Activated T-cell treated with anti-CD3 and anti-CD28 coated beads, Interleukin-2, amount 50 U/mL, for 24 hours (primary cell): ENCODE results near the gene METTL24.

Experiments
- DNase-seq: peaks from one replicate; pipeline ENCODE4 v3.0.0-alpha.2; 2020
- H3K27ac Mint-ChIP-seq: 2 replicates; pipeline ENCODE4 v1.8.0; 2020; ENCODE audit warnings: mild to moderate bottlenecking, mixed read lengths
- H3K27me3 Mint-ChIP-seq: 2 replicates; pipeline ENCODE4 v1.8.0; 2020; ENCODE audit warnings: mixed read lengths
- H3K36me3 Mint-ChIP-seq: 2 replicates; pipeline ENCODE4 v1.8.0; 2020; ENCODE audit warnings: low read depth, mixed read lengths
- H3K4me1 Mint-ChIP-seq: 2 replicates; pipeline ENCODE4 v1.8.0; 2020; ENCODE audit warnings: low read depth, mixed read lengths
- H3K4me3 Mint-ChIP-seq: 2 replicates; pipeline ENCODE4 v1.8.0; 2020; ENCODE audit warnings: mild to moderate bottlenecking, moderate library complexity, mixed read lengths
- H3K9me3 Mint-ChIP-seq: 2 replicates; pipeline ENCODE4 v1.8.0; 2020; ENCODE audit warnings: mixed read lengths

METTL24 gene, protein sequence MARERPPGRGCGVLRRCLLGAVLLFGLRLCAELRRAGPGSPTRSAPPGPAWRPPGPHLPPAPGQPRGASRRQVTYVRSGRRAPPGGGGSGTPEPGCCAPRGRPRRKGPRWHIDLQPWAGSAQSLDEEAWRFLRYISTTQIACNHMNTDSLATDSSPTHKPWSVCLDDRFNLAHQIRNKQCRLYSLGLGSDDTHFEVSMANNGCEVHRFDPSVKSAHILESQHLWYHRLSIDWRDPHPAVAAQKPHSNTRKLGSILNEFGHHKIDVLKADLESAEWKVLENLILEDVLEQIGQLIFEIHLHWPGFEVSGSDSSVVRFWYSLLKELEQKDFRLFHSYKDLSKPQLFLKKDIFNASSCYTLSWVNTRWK

DNA sequence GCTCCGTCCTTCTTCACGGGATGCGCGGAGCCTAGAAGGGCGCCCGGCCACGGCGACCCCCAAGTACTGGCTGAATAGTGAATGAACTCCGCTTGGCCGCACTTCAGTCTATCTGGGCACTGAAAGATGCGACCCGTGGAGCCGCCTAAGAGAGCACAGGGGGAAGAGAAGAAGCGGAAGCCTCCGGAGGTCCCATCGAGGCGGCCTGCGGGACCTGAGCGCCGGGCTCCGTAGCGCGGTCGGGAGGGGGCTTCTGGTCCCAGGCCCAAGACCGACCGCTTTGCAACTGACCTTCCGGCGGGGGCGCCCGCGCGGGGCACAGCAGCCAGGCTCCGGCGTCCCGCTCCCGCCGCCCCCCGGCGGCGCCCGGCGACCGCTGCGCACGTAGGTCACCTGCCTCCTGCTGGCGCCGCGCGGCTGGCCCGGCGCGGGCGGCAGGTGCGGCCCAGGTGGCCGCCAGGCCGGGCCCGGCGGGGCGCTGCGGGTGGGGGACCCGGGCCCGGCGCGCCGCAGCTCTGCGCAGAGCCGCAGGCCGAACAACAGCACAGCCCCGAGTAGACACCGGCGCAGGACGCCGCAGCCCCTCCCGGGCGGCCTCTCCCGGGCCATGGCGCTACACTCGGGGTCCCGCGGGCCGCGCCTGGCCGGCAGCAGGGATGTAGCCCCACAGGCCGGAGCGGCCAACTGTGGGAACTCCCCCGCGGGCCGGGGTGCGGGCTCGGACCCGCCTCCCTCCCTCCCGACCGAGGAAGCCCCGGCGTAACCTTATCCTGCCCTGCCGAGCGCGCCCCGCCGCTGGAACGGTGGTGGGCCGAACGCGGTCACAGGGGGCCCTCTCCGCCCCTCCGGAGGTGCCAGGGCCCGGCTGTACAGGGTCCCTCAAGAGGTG, at the start of gene METTL24:
Gene METTL24, minus strand, starts transcription at position 686 of the 889 bp plus-strand sequence. Its CDS starts 77 bp downstream, at position 609.
- peaks cover 52% of the 10 kb centered on the region for H3K27me3 Mint-ChIP-seq
- H3K4me3 Mint-ChIP-seq: peak within 1 kb of the TSS; percentile 80
- peaks cover 14% of the 10 kb centered on the region for H3K4me1 Mint-ChIP-seq
- no peaks in the 10 kb centered on the region for H3K36me3 Mint-ChIP-seq
- no peak within 1 kb of the TSS for H3K27ac Mint-ChIP-seq
- no peaks in the 10 kb centered on the region for H3K9me3 Mint-ChIP-seq
- peak; percentile 47 for DNase-seq

DNA sequence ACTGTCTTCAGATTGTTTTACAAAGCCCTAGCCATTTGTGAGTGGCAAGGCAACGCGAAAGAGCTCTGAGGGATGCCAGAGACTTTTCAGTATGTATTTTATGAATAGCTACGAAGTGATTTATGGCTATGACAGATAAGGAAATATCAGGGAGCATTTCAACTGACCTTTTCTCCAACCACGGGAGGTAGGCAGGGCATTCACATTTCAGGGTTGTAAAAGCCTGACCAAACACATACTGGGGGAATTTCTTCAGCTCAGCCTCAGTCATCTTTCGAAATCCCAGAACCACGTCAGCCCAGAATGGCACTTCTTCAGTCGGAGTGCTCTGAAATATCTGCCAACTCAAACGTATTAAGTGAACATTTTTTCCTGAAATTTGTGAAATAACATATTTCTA, 46.5 kb upstream of the METTL24 start:
- Mint-ChIP-seq H3K4me1 (no peaks in the 10 kb centered on the region), H3K36me3 (no peaks in the 10 kb centered on the region), H3K27me3 (peaks cover 12% of the 10 kb centered on the region), H3K4me3 (no peak overlapping the region), H3K9me3 (no peaks in the 10 kb centered on the region), H3K27ac (no peak overlapping the region)
- DNase-seq: no peak

DNA sequence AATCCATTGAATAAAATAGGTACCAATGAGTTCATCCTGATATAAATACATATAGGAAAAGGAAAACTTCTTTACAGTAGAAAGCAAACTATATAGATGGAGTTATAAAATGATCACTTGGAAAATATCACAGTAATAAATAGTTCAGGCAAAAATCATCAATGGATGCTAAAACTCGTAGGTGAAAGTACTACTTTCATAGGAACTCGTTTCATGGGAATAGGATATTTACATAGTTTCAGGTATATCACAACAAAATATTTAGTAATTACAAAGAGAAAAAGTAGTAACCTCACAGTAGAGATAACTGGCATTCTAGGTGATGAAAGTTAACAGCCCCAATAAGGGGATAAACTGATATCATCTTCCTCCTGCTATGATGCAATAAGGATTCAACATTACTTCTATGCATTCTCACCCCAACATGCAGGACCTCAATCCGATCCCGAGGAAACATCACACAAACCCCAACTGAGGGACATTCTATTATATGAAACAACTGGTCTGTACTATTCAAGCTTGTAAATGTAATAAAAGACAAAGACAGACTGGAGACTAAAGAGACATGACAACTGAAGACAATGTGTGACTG, 43.5 kb upstream of the METTL24 start:
- DNase-seq: no peak
- Mint-ChIP-seq H3K27ac (no peak overlapping the region), H3K9me3 (no peaks in the 10 kb centered on the region), H3K27me3 (peaks cover 14% of the 10 kb centered on the region), H3K4me3 (no peak overlapping the region), H3K36me3 (no peaks in the 10 kb centered on the region), H3K4me1 (peaks cover 3% of the 10 kb centered on the region)

DNA sequence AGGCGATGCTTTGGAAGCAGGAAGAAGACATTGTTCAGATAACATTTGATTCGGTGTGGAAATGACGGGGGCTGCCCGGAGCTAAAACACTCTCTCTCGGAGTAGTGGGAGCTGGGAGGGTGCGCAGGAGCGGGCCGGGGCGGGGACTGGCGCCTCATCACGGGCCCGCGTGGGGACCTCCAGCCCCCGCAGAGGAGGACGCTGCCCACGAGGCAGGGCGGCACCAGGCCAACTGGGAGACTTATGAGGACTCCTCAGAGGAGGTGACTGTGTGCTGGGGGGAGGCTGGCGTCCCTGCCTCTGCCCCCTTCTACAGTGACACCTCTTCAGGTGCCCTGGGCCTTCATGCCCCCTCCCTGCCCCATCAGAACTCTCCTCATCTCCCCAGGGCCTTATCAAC, 42.1 kb upstream of the METTL24 start:
- H3K36me3 Mint-ChIP-seq: no peaks in the 10 kb centered on the region
- H3K4me1 Mint-ChIP-seq: peaks cover 3% of the 10 kb centered on the region
- H3K9me3 Mint-ChIP-seq: no peaks in the 10 kb centered on the region

DNA sequence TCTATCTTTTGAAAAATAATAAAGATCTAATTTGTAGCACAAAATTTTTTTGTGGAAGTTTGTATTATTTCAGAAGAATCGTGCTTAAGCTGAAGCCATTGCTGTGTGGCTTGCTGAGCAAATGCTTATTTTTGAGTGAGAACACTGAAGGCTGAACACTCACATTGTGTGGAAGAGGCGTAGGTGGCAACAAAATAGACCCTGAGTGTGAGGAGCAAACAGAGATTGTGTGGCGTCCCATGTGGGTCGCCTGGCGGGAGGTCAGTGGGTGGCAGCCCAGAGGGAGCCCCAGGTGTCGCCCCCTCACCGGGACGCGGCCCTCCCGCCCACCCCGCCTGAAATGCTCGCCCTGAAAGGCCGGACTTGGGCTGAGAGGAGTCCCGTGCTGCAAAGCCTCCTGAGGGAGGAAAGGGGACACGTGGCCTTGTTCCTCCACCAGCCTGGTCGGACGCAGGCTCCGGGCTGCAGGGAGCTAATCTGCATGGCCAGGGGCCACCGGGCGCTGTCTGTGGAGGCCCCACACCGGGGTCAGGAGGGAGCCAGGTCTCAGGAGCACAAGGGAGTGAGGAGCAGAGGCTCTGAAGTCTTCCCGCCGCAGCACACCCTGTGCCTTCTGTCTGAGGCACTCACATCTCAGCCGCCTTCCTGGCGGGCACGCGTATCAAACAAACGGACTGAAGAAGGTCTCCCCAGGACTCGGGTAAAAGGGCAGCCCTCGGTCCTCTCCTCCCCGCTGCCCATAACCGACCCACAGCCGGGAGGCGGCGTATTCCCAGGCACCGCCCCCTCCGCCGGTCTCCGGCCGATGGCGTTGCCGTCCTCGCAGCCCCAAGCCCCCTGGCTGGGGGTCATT, 41.3 kb upstream of the METTL24 start:
- Mint-ChIP-seq H3K27me3 (peaks cover 13% of the 10 kb centered on the region), H3K36me3 (no peaks in the 10 kb centered on the region), H3K27ac (no peak overlapping the region), H3K9me3 (no peaks in the 10 kb centered on the region), H3K4me3 (peak overlapping the region; percentile 44), H3K4me1 (peaks cover 3% of the 10 kb centered on the region)
- DNase-seq: peak; percentile 33

More for the DNA sequence above, 42.1 kb upstream of the METTL24 start:
- no peak overlapping the region for H3K27ac Mint-ChIP-seq
- peak overlapping the region; percentile 44 for H3K4me3 Mint-ChIP-seq
- H3K27me3 Mint-ChIP-seq: peaks cover 14% of the 10 kb centered on the region
- DNase-seq: no peak

DNA sequence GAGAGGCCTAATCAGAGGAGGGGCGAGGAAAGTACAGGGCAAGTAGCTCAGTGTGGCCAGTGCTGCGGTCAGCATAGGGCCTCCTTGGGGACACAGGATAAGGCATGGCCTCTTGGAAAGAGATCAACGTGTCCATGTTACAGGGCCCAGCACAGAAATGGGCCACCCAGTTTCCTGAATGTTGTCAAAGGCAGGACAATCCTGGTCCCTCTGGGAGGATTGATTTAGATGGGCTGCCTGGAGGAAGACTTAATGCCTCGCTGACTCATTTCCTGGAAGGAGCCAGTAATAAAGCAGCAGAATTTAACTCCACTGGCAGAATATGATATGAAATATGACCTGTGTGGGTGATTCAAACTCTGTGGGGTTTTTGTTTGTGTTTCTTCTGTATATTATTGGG, 40.6 kb upstream of the METTL24 start:
- Mint-ChIP-seq H3K4me3 (no peak overlapping the region), H3K4me1 (peaks cover 3% of the 10 kb centered on the region), H3K27ac (no peak overlapping the region), H3K9me3 (no peaks in the 10 kb centered on the region), H3K36me3 (no peaks in the 10 kb centered on the region), H3K27me3 (peaks cover 10% of the 10 kb centered on the region)
- no peak for DNase-seq

DNA sequence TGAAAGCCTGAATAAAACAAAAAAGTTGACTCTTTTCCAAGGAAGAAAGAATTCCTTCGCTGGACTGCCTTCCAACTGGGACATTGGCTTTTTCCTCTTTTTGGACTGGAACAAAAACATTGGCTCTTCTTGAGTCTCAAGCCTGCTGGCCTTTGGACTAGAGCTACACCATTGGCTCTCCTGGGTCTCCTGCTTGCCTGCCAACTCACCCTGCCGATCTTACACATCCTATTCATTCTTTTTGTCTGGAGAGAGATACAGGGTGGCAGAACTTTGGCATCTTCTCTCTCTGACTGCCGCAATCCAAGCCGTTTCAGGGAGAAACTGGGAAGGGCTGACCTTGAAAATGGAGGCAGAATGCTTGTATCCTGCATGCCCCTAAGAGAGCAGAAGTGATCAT, 37.1 kb upstream of the METTL24 start:
- DNase-seq: no peak
- Mint-ChIP-seq H3K9me3 (no peaks in the 10 kb centered on the region), H3K36me3 (no peaks in the 10 kb centered on the region), H3K4me1 (peaks cover 9% of the 10 kb centered on the region), H3K27me3 (peaks cover 2% of the 10 kb centered on the region), H3K27ac (peak overlapping the region; percentile 1), H3K4me3 (no peak overlapping the region)

DNA sequence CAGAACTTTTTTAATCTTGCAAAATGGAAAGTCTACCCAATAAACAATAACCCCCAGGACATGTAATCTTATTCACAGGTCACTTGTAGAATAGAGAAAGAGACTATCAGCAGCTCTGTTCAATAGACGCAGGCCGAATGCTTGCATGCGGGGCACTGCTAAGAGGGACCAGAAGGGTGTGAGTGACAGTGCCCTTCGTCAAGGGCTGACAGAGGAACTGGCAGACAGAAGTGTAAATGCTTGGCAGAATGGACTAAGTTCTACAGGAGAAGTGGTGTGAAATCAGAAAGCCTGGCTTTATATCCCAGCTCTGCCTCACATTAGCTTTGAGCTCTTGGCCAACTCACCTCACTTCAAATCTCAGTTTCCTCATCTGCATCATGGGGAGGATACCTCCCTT, 36.3 kb upstream of the METTL24 start:
- Mint-ChIP-seq H3K27me3 (peaks cover 2% of the 10 kb centered on the region), H3K27ac (no peak overlapping the region), H3K9me3 (no peaks in the 10 kb centered on the region), H3K4me3 (no peak overlapping the region), H3K36me3 (no peaks in the 10 kb centered on the region), H3K4me1 (peaks cover 17% of the 10 kb centered on the region)
- DNase-seq: no peak

DNA sequence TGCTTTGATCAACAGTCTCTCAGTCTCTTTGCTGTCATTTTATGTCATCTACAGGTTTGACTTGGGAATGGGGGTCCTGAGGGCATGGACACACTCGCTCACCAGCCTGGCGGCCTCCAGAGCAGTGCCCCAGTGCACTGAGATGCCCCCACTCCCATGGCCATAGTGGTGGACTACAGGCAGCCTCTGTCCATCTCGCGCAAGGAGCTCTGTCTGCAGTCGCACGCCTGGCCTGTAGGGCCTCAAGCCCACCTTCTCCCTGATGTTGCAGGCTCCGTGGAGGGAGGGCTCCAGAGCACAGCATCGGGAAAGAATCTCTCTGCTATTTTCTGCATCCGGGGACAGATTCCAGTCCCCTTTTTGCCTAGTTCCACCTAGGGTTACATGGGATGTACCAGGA, 34.6 kb upstream of the METTL24 start:
- H3K9me3 Mint-ChIP-seq: no peaks in the 10 kb centered on the region
- H3K27ac Mint-ChIP-seq: no peak overlapping the region
- H3K27me3 Mint-ChIP-seq: no peaks in the 10 kb centered on the region
- H3K4me3 Mint-ChIP-seq: no peak overlapping the region
- no peaks in the 10 kb centered on the region for H3K36me3 Mint-ChIP-seq
- peaks cover 20% of the 10 kb centered on the region for H3K4me1 Mint-ChIP-seq
- DNase-seq: no peak

DNA sequence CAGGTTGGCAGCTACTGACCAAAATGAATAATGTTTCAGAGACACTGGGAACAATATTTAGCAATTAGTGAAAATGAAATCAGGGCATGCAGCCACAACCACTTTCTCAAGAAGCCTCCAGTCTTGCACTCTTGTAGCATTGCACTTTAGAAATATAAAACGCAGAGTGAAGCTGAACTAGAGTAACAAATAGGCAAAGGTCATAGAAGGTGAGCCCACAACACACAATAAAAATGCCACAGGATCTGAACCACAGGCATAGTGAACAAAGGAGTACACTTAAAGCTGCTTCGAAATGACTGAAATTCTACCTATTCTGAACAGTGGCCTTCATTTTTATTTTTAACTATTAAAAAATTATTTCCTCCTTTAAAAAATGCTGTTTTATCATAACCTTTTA, 32.3 kb upstream of the METTL24 start:
- DNase-seq: no peak
- H3K4me1 Mint-ChIP-seq: peaks cover 20% of the 10 kb centered on the region
- H3K36me3 Mint-ChIP-seq: no peaks in the 10 kb centered on the region
- no peak overlapping the region for H3K27ac Mint-ChIP-seq
- no peaks in the 10 kb centered on the region for H3K9me3 Mint-ChIP-seq
- H3K27me3 Mint-ChIP-seq: no peaks in the 10 kb centered on the region
- no peak overlapping the region for H3K4me3 Mint-ChIP-seq

DNA sequence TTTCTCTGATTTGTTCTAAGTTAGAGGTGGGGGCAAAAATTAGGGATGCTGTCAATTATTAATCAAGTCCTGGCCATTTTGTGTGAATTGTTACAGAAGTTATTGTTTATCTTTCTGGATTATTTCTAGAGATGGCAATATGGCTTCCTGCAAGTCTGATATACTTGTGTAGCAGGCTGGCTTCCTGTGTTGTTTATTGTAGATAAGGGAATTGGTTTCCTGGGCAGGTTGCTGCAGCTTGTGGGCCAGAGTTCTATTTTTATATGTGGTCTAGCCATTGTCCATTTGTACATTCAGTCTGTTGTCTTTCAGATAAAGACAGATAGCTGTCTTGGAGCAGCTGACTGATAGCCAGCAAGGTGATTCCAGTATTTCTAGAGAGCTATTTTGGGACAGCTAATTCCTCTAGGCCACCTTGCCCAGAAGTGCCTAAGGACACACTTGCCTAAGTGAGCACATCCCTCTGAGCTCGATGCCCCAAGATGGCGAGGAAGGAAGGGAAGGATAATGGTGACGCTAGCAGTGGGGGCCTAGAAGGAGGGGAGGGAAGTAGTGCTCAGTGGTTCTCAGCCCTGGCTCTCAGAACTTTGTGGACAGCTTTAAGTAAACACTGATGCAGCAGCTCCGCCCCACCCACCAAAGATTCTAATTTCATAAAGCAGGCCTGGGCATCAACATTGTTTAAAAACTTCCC, 31.7 kb upstream of the METTL24 start:
- no peak for DNase-seq
- no peaks in the 10 kb centered on the region for H3K27me3 Mint-ChIP-seq
- no peaks in the 10 kb centered on the region for H3K36me3 Mint-ChIP-seq
- peaks cover 20% of the 10 kb centered on the region for H3K4me1 Mint-ChIP-seq
- H3K27ac Mint-ChIP-seq: peak overlapping the region; percentile 22
- H3K4me3 Mint-ChIP-seq: no peak overlapping the region
- H3K9me3 Mint-ChIP-seq: no peaks in the 10 kb centered on the region

DNA sequence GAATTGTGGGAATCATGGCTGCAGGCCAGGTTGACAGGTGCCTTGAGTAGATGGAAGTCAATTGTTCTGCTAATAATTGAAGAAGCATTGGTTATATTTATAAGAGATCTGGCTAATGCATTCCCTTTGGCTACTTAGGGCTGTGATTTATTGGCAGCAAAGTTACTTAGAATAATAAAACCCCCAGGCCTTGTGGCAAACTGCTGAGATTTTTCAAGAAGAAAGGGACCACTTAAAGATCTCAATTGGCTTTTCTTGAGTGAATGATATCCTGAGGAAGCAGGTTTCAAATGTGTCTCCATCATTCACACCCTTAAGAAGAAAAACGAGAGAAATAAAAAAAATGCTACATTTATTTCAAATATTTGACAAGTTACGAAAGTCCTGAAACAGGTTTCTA, 29.8 kb upstream of the METTL24 start:
- Mint-ChIP-seq H3K36me3 (no peaks in the 10 kb centered on the region), H3K4me3 (no peak overlapping the region), H3K9me3 (no peaks in the 10 kb centered on the region), H3K27me3 (no peaks in the 10 kb centered on the region), H3K27ac (no peak overlapping the region), H3K4me1 (peaks cover 20% of the 10 kb centered on the region)
- DNase-seq: no peak

DNA sequence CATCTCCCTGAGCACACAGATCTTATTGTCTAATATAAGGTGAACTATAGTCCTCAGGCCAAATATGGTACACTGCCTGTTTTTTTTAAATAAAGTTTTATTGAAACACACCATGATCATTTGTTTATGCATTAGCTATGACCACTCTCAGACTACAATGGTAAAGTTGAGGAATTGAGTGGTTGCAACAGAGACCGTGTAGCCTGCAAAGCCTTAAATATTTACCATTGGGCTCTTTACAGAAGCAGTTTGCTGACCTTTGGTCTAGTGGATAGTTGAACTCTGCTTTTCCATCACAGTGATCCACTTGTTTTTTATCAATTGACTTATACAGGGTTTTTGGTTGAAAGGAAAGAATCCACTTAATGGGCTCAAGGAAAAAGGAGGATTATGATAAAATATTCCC, 27.3 kb upstream of the METTL24 start:
- H3K9me3 Mint-ChIP-seq: no peaks in the 10 kb centered on the region
- H3K4me3 Mint-ChIP-seq: no peak overlapping the region
- H3K27me3 Mint-ChIP-seq: no peaks in the 10 kb centered on the region
- H3K36me3 Mint-ChIP-seq: no peaks in the 10 kb centered on the region
- no peak overlapping the region for H3K27ac Mint-ChIP-seq
- H3K4me1 Mint-ChIP-seq: peaks cover 16% of the 10 kb centered on the region
- no peak for DNase-seq
